Type B pancreatic cell (in vitro differentiated cells): Measurements from ENCODE around the gene RAB26. TPM values are rescaled to one million over a fixed set of nuclear protein-coding genes. Genes with fewer than 3 reads are reported as not detected.
"Not testable (repeated sequence)": the region's sequence is repeated elsewhere in the genome, so short reads cannot be mapped to it uniquely, and the experiment has no call there.

Experiments used
- DNase-seq: peaks from one replicate; pipeline ENCODE4 v3.0.0; 2021; ENCODE audit warnings: mixed read lengths; ENCODE audit not compliant: unreplicated experiment; ENCODE audit errors: extremely low spot score
- H3K27ac Mint-ChIP-seq: 2 replicates; pipeline ENCODE4 v1.8.0; 2021; ENCODE audit warnings: mild to moderate bottlenecking, mixed read lengths
- H3K27me3 Mint-ChIP-seq: 2 replicates; pipeline ENCODE4 v1.8.0; 2021; ENCODE audit warnings: mixed read lengths
- H3K36me3 Mint-ChIP-seq: 2 replicates; pipeline ENCODE4 v1.8.0; 2021; ENCODE audit warnings: mixed read lengths
- H3K4me1 Mint-ChIP-seq: one replicate; pipeline ENCODE4 v1.8.0; 2021; ENCODE audit warnings: mixed read lengths; ENCODE audit not compliant: unreplicated experiment
- H3K4me3 Mint-ChIP-seq: 2 replicates; pipeline ENCODE4 v1.8.0; 2021; ENCODE audit warnings: mild to moderate bottlenecking, mixed read lengths
- H3K9me3 Mint-ChIP-seq: 2 replicates; pipeline ENCODE4 v1.8.0; 2021; ENCODE audit warnings: mixed read lengths
- total RNA-seq: library from RNA; stranded (reverse); gene quantifications from 2 replicates; pipeline ENCODE4 v1.2.1, GENCODE V29; 2021; ENCODE audit warnings: low replicate concordance
- TF ChIP-seq, protein P1 (sequence below): fragments of 200-600 bp; sonication (generic); conservative IDR thresholded peaks from 2 replicates; pipeline ENCODE4 v1.5.0; 2021; ENCODE audit warnings: antibody characterized with exemption, mild to moderate bottlenecking

RAB26 gene
- total RNA-seq, 1 donor from 2014 or later: 7.4 TPM

- H3K9me3 Mint-ChIP-seq, H3K27me3 Mint-ChIP-seq, H3K4me1 Mint-ChIP-seq, H3K36me3 Mint-ChIP-seq, H3K27ac Mint-ChIP-seq, DNase-seq: not testable (repeated sequence)
- H3K4me3 Mint-ChIP-seq: peak overlapping the region; percentile 65
Measured at GRCh38 chr16:2127630-2128280, 20.7 kb upstream of the RAB26 start.

DNA sequence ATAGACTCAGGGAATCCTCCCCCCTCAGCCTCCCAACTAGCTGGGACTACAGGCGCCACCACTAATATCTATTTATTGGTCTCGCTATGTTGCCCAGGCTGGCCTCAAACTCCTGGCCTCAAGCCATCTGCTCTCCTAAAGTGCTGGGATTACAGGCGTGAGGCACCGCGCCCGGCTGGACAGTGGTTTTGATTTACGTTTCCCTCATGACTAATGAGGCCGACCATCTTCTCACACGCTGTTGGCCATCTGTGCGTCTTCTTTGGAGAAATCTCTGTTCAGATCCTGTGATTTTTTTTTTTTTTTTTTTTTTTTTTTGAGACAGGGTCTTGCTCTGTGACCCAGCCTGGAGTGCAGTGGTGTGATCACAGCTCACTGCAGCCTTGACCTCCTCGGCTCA, 19.2 kb upstream of the RAB26 start:
- H3K4me3 Mint-ChIP-seq, H3K36me3 Mint-ChIP-seq, H3K4me1 Mint-ChIP-seq, DNase-seq, H3K27me3 Mint-ChIP-seq, H3K9me3 Mint-ChIP-seq: not testable (repeated sequence)
- peak overlapping the region; percentile 95 for H3K27ac Mint-ChIP-seq

DNA sequence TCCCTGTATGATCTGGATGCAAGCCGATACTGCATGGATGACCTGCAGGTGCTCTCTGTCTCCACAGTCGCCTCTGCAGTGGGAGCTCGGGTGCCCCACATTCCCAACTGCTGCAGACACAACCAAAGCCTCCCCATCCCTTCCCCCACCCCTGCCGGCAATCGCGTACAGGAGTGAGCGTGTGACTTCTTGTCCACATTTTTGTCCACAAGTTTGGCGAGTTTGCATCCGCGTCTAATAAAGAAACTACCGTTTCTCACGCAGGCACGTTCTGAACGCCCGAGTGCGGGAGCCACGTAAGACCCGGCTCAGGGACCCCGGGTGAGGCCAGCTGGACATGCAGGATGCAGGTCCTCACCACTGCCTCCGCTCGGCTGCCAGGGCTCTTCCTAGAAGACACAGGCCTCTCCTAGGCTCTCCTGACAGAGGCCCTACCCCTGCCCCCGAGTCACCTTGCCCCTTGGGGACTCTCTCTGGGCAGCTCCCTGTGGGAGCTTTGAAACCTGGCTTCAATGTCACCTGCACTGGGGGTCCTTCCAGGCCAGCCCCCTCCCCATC, 18.5 kb upstream of the RAB26 start:
- Mint-ChIP-seq H3K4me3 (peak overlapping the region; percentile 60), H3K27ac (peak overlapping the region; percentile 72)
- H3K36me3 Mint-ChIP-seq, DNase-seq, H3K9me3 Mint-ChIP-seq, H3K27me3 Mint-ChIP-seq, H3K4me1 Mint-ChIP-seq: not testable (repeated sequence)

DNA sequence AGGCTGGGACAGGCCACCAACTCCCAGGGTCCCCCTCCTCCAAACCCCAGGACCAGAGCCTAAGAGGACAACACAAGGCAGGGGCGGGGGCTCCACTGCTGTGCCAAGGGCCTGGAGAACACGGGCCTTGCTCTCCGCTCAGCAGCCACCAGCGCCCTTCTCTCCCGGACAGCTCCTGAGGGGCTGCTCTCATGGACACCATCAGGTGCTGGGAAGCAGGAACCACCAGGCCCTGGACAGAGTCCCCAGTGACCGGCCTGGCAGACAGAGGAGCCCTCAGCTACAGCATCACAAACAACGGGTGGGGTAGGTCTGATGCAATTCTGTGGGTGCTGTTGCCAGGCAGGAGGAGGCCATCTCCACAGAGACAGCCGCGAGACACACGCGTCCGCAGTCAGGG, 14.6 kb upstream of the RAB26 start:
- not testable (repeated sequence) for H3K4me1 Mint-ChIP-seq, H3K9me3 Mint-ChIP-seq, H3K36me3 Mint-ChIP-seq, H3K27ac Mint-ChIP-seq, DNase-seq, H3K27me3 Mint-ChIP-seq, H3K4me3 Mint-ChIP-seq

DNA sequence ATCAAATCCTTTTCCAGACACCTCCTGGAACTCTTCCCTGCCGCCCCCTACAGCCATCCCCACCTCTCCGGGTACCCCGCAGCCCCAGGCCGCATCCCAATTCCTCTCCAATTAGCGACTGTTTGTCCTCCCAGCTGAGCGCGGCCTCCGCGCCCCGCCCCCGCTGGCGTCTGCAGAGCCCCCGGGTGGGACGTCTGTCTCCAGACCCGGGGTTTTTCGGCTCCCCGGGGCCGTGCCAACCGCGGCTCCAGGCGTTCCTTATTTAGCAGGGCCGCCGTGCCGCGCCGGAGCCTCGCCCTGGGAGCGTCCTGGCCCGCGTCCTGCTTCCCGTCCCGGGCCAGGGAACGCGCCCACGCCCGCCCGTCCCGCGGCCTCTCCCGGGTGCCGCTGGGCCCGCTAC, 13.4 kb upstream of the RAB26 start:
- H3K9me3 Mint-ChIP-seq, DNase-seq, H3K36me3 Mint-ChIP-seq, H3K4me1 Mint-ChIP-seq, H3K27me3 Mint-ChIP-seq, H3K27ac Mint-ChIP-seq: not testable (repeated sequence)
- peak overlapping the region; percentile 85 for H3K4me3 Mint-ChIP-seq

DNA sequence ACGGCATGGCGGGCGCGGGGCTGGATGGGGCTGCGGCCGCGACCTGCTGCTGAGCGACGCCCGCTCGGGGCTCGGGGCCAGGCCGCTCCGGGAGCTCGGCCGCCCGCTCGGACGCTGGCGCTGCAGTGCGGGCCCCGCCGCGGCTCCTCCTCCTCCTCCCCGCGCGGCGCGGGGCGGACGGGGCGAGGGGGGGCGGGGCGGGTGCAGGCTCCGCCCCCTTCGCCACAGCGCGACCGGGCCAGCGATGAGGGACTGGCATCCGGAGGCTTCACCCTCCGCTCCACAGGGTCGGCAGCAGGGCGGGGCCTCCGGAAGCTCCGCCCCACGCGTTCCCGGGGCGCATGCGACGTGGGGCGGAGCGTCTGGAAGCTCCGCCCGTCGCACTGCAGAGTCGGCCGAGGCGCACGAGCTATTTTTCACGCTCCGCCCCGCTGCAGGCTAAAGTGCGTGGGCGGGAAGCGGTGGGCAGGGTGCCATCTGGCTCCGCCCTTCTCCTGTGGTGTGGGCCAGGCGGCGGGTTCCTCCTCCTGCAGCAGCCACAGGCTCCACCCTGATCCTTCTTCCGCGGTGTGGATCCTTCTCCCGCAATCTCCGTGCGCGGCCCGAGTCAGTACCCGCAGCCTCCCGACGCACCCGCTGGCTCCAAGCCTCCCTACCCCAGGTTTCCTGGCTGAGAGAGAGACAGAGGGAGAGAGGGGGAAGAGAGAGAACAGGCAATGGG, 12.5 kb upstream of the RAB26 start, which contains the start of gene PKD1:
Gene PKD1 (minus strand): TSS at position 129 of the 721 bp plus-strand sequence. CDS start 209 bp downstream, outside the sequence.
- peaks cover 11% of the 10 kb centered on the region for H3K4me1 Mint-ChIP-seq
- peak within 1 kb of the TSS; percentile 98 for H3K4me3 Mint-ChIP-seq
- not testable (repeated sequence) for H3K9me3 Mint-ChIP-seq, H3K27me3 Mint-ChIP-seq, H3K36me3 Mint-ChIP-seq
- peak; percentile 100 for DNase-seq
- H3K27ac Mint-ChIP-seq: peak within 1 kb of the TSS; percentile 91

GRCh38 chr16:2142942-2143877, 5.2 kb upstream of the RAB26 start:
- Mint-ChIP-seq H3K27ac (no peak overlapping the region), H3K4me3 (no peak overlapping the region), H3K36me3 (no peaks in the 10 kb centered on the region), H3K27me3 (no peaks in the 10 kb centered on the region), H3K9me3 (no peaks in the 10 kb centered on the region), H3K4me1 (peaks cover 10% of the 10 kb centered on the region)
- no peak for DNase-seq
- TF ChIP-seq, protein P1, sequence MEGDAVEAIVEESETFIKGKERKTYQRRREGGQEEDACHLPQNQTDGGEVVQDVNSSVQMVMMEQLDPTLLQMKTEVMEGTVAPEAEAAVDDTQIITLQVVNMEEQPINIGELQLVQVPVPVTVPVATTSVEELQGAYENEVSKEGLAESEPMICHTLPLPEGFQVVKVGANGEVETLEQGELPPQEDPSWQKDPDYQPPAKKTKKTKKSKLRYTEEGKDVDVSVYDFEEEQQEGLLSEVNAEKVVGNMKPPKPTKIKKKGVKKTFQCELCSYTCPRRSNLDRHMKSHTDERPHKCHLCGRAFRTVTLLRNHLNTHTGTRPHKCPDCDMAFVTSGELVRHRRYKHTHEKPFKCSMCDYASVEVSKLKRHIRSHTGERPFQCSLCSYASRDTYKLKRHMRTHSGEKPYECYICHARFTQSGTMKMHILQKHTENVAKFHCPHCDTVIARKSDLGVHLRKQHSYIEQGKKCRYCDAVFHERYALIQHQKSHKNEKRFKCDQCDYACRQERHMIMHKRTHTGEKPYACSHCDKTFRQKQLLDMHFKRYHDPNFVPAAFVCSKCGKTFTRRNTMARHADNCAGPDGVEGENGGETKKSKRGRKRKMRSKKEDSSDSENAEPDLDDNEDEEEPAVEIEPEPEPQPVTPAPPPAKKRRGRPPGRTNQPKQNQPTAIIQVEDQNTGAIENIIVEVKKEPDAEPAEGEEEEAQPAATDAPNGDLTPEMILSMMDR: no peak

- H3K27ac Mint-ChIP-seq: no peak overlapping the region
- H3K9me3 Mint-ChIP-seq: no peaks in the 10 kb centered on the region
- peaks cover 10% of the 10 kb centered on the region for H3K4me1 Mint-ChIP-seq
- TF ChIP-seq, protein P1: no peak
- no peak overlapping the region for H3K4me3 Mint-ChIP-seq
- no peak for DNase-seq
- no peaks in the 10 kb centered on the region for H3K27me3 Mint-ChIP-seq
- no peaks in the 10 kb centered on the region for H3K36me3 Mint-ChIP-seq
Measured at GRCh38 chr16:2143878-2144485, 4.4 kb upstream of the RAB26 start.
